ENCODE results near the gene CD70.

DNA sequence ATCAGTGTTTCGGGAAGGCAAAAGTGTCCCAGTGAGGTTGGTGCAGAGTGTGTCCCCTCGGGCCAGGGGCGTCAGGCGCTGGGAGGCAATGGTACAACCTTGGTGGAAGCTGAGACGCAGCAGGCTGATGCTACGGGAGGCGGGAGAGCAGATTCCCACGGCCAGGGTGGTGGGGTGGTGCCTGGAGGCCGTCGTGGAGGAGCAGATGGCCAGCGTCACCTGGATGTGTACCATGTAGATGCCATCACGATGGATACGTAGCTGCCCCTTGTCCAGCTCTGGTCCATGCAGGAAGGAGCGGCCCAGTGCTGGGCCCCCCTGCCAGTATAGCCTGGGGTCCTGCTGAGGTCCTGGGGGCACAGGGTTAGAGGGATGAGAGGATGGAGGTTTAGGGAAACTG is 4.9 kb downstream of the CD70 start:
- TF ChIP-seq, protein P1, sequence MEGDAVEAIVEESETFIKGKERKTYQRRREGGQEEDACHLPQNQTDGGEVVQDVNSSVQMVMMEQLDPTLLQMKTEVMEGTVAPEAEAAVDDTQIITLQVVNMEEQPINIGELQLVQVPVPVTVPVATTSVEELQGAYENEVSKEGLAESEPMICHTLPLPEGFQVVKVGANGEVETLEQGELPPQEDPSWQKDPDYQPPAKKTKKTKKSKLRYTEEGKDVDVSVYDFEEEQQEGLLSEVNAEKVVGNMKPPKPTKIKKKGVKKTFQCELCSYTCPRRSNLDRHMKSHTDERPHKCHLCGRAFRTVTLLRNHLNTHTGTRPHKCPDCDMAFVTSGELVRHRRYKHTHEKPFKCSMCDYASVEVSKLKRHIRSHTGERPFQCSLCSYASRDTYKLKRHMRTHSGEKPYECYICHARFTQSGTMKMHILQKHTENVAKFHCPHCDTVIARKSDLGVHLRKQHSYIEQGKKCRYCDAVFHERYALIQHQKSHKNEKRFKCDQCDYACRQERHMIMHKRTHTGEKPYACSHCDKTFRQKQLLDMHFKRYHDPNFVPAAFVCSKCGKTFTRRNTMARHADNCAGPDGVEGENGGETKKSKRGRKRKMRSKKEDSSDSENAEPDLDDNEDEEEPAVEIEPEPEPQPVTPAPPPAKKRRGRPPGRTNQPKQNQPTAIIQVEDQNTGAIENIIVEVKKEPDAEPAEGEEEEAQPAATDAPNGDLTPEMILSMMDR (conservative IDR thresholded peaks at IDR 0.05): no peak
- TF ChIP-seq ZFX (IDR thresholded peaks at IDR 0.05): no peak
